ENCODE measurements around the gene ASB16.

ASB16 gene

GRCh38 chr17:44223541-44224071 is 53.1 kb downstream of the ASB16 start:
- DNase-seq (ENCODE audit: low spot score) = no peak

Data from hematopoietic multipotent progenitor cell treated with erythropoietin and hydrocortisone succinate and interleukin-3 and kit ligand, for 17 days (in vitro differentiated cells).